H1 (cell line): ENCODE results near the gene SH2D1B. TPM values are rescaled to one million over a fixed set of nuclear protein-coding genes. Genes with fewer than 3 reads are reported as not detected.

Experiments used
- CTCF ChIA-PET: fragments of 300-600 bp; sonication (Branson Sonifier 250); formaldehyde crosslinking; loops from one replicate; lab custom pipeline; 2021; ENCODE audit not compliant: partially characterized antibody; lab: Charles Lee
- POLR2A ChIA-PET: fragments of 300-600 bp; sonication (Branson Sonifier 250); formaldehyde crosslinking; loops from one replicate; lab custom pipeline; 2021; ENCODE audit warnings: inconsistent platforms; ENCODE audit not compliant: partially characterized antibody; lab: Charles Lee
- DNase-seq, 2 experiments: peaks; one replicate each; pipeline versions ENCODE4 v3.0.0 to v3.0.0-alpha.2; 2010 to 2022; ENCODE audit warnings: low spot score in 2 of 2, low read depth in 1 of 2, mixed read lengths in 1 of 2
- FAIRE-seq: peaks from 2 replicates; lab custom pipeline; 2011; peaks lifted over from hg19 to GRCh38; lab: Jason Lieb, UNC
- H2AFZ ChIP-seq: 2 replicates; pipeline ENCODE4 v1.8.1; 2012; ENCODE audit warnings: low read length, inconsistent platforms
- H2AK5ac ChIP-seq: 2 replicates; pipeline ENCODE4 v1.6.1; 2013; ENCODE audit warnings: low read depth, low read length
- H2BK120ac ChIP-seq: replicated peaks from 2 replicates; pipeline ENCODE3; 2013; ENCODE audit warnings: low read depth, low read length, inconsistent platforms
- H2BK12ac ChIP-seq: 2 replicates; pipeline ENCODE4 v1.6.1; 2013; ENCODE audit warnings: low read depth, low read length
- H2BK15ac ChIP-seq: 2 replicates; pipeline ENCODE4 v1.6.1; 2013; ENCODE audit warnings: low read length
- H2BK20ac ChIP-seq: 2 replicates; pipeline ENCODE4 v1.6.1; 2013; ENCODE audit warnings: low read length
- H2BK5ac ChIP-seq: 2 replicates; pipeline ENCODE4 v1.6.1; 2013; ENCODE audit warnings: low read depth, low read length
- H3K14ac ChIP-seq: 2 replicates; pipeline ENCODE4 v1.6.1; 2013; ENCODE audit warnings: inconsistent platforms; ENCODE audit not compliant: insufficient read length
- H3K18ac ChIP-seq: 2 replicates; pipeline ENCODE4 v1.6.1; 2013; ENCODE audit warnings: low read length; ENCODE audit errors: extremely low read depth
- H3K23ac ChIP-seq: 2 replicates; pipeline ENCODE4 v1.6.1; 2013; ENCODE audit warnings: inconsistent platforms; ENCODE audit not compliant: insufficient read length
- H3K23me2 ChIP-seq: 2 replicates; pipeline ENCODE4 v1.6.1; 2013; ENCODE audit warnings: low read depth, low read length
- H3K27ac ChIP-seq: 2 replicates; pipeline ENCODE4 v1.6.1; 2011; ENCODE audit warnings: low read depth, low read length, inconsistent platforms
- H3K27me3 ChIP-seq, 4 experiments: replicated peaks in 1 of 4; 1 replicate in 1 of 4; 2 replicates in 3 of 4; pipeline versions ENCODE4 v1.6.1 to v1.8.1; 2011 to 2013; ENCODE audit warnings: low read length in 3 of 4, mild to moderate bottlenecking in 3 of 4, inconsistent platforms in 2 of 4, mixed read lengths in 2 of 4, moderate library complexity in 1 of 4; ENCODE audit not compliant: control insufficient read depth in 3 of 4, insufficient read depth in 3 of 4; ENCODE audit errors: extremely low read depth in 1 of 4
- H3K36me3 ChIP-seq, 4 experiments: 2 replicates each; pipeline versions ENCODE4 v1.6.1 to v1.8.1; 2011 to 2013; ENCODE audit warnings: mild to moderate bottlenecking in 4 of 4, low read length in 3 of 4, moderate library complexity in 2 of 4, control low read depth in 1 of 4, inconsistent platforms in 1 of 4; ENCODE audit not compliant: insufficient read depth in 4 of 4, control insufficient read depth in 2 of 4
- H3K4ac ChIP-seq: replicated peaks from 2 replicates; pipeline ENCODE3; 2013; ENCODE audit warnings: low read length, low read depth, mixed read lengths, inconsistent platforms; ENCODE audit not compliant: insufficient read length
- H3K4me1 ChIP-seq, 4 experiments: replicated peaks in 1 of 4; 1 replicate in 1 of 4; 2 replicates in 3 of 4; pipeline versions ENCODE4 v1.6.1 to v1.8.1; 2011 to 2013; ENCODE audit warnings: low read length in 3 of 4, inconsistent platforms in 2 of 4, mixed read lengths in 1 of 4; ENCODE audit not compliant: insufficient read depth in 4 of 4, control insufficient read depth in 3 of 4
- H3K4me2 ChIP-seq, 2 experiments: 2 replicates each; pipeline versions ENCODE4 v1.6.1 to v1.8.1; 2011 to 2013; ENCODE audit warnings: low read depth in 2 of 2, low read length in 2 of 2, control low read depth in 1 of 2, inconsistent platforms in 1 of 2, mild to moderate bottlenecking in 1 of 2; ENCODE audit not compliant: insufficient read depth in 1 of 2
- H3K4me3 ChIP-seq, 4 experiments: fragments of 200-600, 300-600 bp in 1 of 4; sonication (generic), shearing (Covaris generic), sonication (Bioruptor Twin) in 1 of 4; 2 replicates each; pipeline versions ENCODE4 v1.5.1 to v1.8.1; 2011 to 2016; ENCODE audit warnings: low read length in 4 of 4, low read depth in 3 of 4, control low read depth in 2 of 4, inconsistent platforms in 2 of 4, mild to moderate bottlenecking in 2 of 4, mixed read lengths in 1 of 4, moderate library complexity in 1 of 4; ENCODE audit not compliant: insufficient read depth in 2 of 4; ENCODE audit errors: extremely low read depth in 1 of 4
- H3K56ac ChIP-seq: replicated peaks from 2 replicates; pipeline ENCODE3; 2013; ENCODE audit warnings: low read depth, mild to moderate bottlenecking, mixed read lengths, low read length, inconsistent platforms; ENCODE audit not compliant: insufficient read length
- H3K79me1 ChIP-seq: 2 replicates; pipeline ENCODE4 v1.6.1; 2013; ENCODE audit warnings: low read depth, low read length, control low read depth
- H3K79me2 ChIP-seq, 2 experiments: 2 replicates each; pipeline versions ENCODE4 v1.6.1 to v1.8.1; 2012 to 2013; ENCODE audit warnings: low read length in 2 of 2, mild to moderate bottlenecking in 2 of 2, inconsistent platforms in 1 of 2; ENCODE audit not compliant: insufficient read depth in 2 of 2, control insufficient read depth in 1 of 2
- H3K9ac ChIP-seq, 4 experiments: replicated peaks in 1 of 4; 1 replicate in 1 of 4; 2 replicates in 3 of 4; pipeline versions ENCODE4 v1.6.1 to v1.8.1; 2011 to 2013; ENCODE audit warnings: low read depth in 3 of 4, low read length in 3 of 4, control low read depth in 2 of 4, mild to moderate bottlenecking in 2 of 4, moderate library complexity in 2 of 4, inconsistent platforms in 1 of 4; ENCODE audit errors: extremely low read depth in 1 of 4
- H3K9me3 ChIP-seq, 2 experiments: 2 replicates each; pipeline versions ENCODE4 v1.6.1 to v1.8.1; 2012 to 2013; ENCODE audit warnings: mild to moderate bottlenecking in 2 of 2, moderate library complexity in 2 of 2, control low read depth in 1 of 2, inconsistent platforms in 1 of 2, low read depth in 1 of 2, low read length in 1 of 2, mixed read lengths in 1 of 2; ENCODE audit not compliant: insufficient read depth in 2 of 2
- H4K20me1 ChIP-seq, 2 experiments: replicated peaks in 1 of 2; 2 replicates each; pipeline versions ENCODE3 to v1.8.1; 2011 to 2013; ENCODE audit warnings: inconsistent platforms in 2 of 2, low read length in 2 of 2, mild to moderate bottlenecking in 1 of 2; ENCODE audit not compliant: insufficient read depth in 2 of 2, control insufficient read depth in 1 of 2
- H4K5ac ChIP-seq: 2 replicates; pipeline ENCODE4 v1.6.1; 2013; ENCODE audit warnings: low read length, low read depth, mixed read lengths, inconsistent platforms; ENCODE audit not compliant: insufficient read length
- H4K8ac ChIP-seq: 2 replicates; pipeline ENCODE4 v1.8.0; 2013; ENCODE audit warnings: mild to moderate bottlenecking, moderate library complexity, low read length, inconsistent platforms; ENCODE audit not compliant: insufficient read depth; ENCODE audit errors: extremely low read depth
- H4K91ac ChIP-seq: replicated peaks from 2 replicates; pipeline ENCODE3; 2013; ENCODE audit warnings: low read length, mixed read lengths, inconsistent platforms; ENCODE audit not compliant: insufficient read length
- BACH1 ChIP-seq: IDR thresholded peaks from 2 replicates; pipeline ENCODE4 v1.6.1; 2012; ENCODE audit warnings: low read length, improper control_type of control experiment
- TAF7 ChIP-seq: optimal IDR thresholded peaks from 2 replicates; pipeline ENCODE3; 2011; ENCODE audit warnings: low read depth, mild to moderate bottlenecking, inconsistent platforms, low read length, moderate library complexity, borderline replicate concordance
- WGBS, 2 experiments: shearing (Covaris generic) in 1 of 2; methylation state at CpG; one replicate each; pipeline versions ENCODE4 v1.1.6 to v1.1.7; 2013 to 2015; ENCODE audit warnings: low lambda C conversion rate in 2 of 2, mixed read lengths in 2 of 2, inconsistent platforms in 1 of 2, low coverage in 1 of 2, missing lambda C conversion rate in 1 of 2; ENCODE audit not compliant: insufficient replicate concordance in 2 of 2, insufficient coverage in 1 of 2, insufficient read length in 1 of 2; ENCODE audit errors: extremely low coverage in 1 of 2, missing lambda C conversion rate in 1 of 2; 5-methylcytosine and 5-hydroxymethylcytosine counted together
- polyA plus RNA-seq, 7 experiments: library from polyadenylated mRNA; depleted of rRNA in 3 of 7; stranded (reverse) in 5 of 7; unstranded in 2 of 7; fragments of >200 nt in 5 of 7; fragments of 200-250 nt in 2 of 7; gene quantifications; 1 replicate in 5 of 7; 2 replicates in 1 of 7; 4 replicates in 1 of 7; pipeline versions ENCODE4 v1.2.1 to v1.2.3, GENCODE V29; 2011 to 2013; ENCODE audit warnings: missing spikeins in 2 of 7, mixed read lengths in 2 of 7
- total RNA-seq: library from RNA; stranded (reverse); fragmentation: NEBNext Ultra II Directional; extraction: Animal tissue kit (Norgen Biotek cat#: 25700); gene quantifications from 2 replicates; pipeline ENCODE4 v1.2.1, GENCODE V29; 2021

SH2D1B gene
- total and polyA plus RNA-seq, 2 of the 8 experiments (the other 6 are each of a cell fraction or from before 2014, with no cell fraction given) = not detected

DNA sequence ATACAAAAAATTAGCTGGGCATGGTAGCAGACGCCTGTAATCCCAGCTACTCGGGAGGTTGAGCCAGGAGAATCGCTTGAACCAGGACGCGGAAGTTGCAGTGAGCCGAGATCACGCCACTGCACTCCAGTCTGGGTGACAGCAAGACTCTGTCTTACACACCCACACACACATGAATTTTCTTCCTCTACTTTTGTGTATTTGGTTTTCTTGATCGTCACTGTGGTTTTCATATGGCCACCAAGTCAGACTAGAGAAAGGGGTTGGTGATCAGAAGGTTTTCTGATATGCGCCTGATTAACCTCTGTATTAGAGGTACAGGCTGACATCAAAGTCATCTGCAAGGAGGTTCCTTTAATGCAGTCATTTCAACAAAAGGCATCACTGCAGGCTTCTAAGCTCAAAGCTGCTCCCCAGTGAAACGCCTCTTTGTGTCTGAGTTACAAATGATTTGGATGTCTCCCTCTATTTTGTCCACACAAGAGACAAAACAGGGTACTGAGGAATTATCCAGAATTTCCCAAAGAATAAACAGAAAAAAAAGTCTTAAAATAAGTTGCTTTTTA is 11.1 kb downstream of the SH2D1B start:
- Histone ChIP-seq H3K4me1 (peaks cover 2 to 13% (median 5%) of the 10 kb centered on the region in 4 experiments; a peak in 3 of 7 replicates), H4K5ac (no peak overlapping the region), H2AFZ (no peak overlapping the region), H3K27me3 (no peaks in the 10 kb centered on the region), H3K23me2 (no peaks in the 10 kb centered on the region), H3K56ac (no peak overlapping the region), H3K4me2 (no peak overlapping the region), H3K4ac (no peak overlapping the region), H3K79me2 (no peaks in the 10 kb centered on the region), H2BK5ac (no peak overlapping the region), H3K9ac (no peak overlapping the region), H3K23ac (no peak overlapping the region), H3K4me3 (no peak overlapping the region), H2AK5ac (no peak overlapping the region), H2BK15ac (no peak overlapping the region), H4K91ac (no peak overlapping the region), H3K9me3 (no peaks in the 10 kb centered on the region), H2BK12ac (no peak overlapping the region), H3K36me3 (no peaks in the 10 kb centered on the region), H4K8ac (no peak overlapping the region), H3K18ac (no peak overlapping the region), H3K27ac (no peak overlapping the region), H3K79me1 (no peaks in the 10 kb centered on the region), H2BK20ac (no peak overlapping the region), H2BK120ac (no peak overlapping the region), H4K20me1 (no peaks in the 10 kb centered on the region), H3K14ac (no peak overlapping the region)
- TF ChIP-seq BACH1 (no peak), TAF7 (no peak)
- DNase-seq (no peak), FAIRE-seq (no peak)
- WGBS, 2 experiments = 90% methylated on average over 10 of the region's 10 CpGs; no CpG with 5 or more reads in 1 of the 2 experiments
- POLR2A ChIA-PET = no interaction called here
- CTCF ChIA-PET = interaction anchor here (1.1 to 2.1 kb wide), 2 partner anchors 10 to 360 kb away, joined by 3 to 11 read pairs; no protein-coding TSS in a partner anchor
